Ishikawa (cell line): ENCODE results near the gene CNNM1.

Experiments used
- CEBPB ChIP-seq: IDR thresholded peaks from 2 replicates; pipeline ENCODE4 v1.6.1; 2012
- CREB1 ChIP-seq: IDR thresholded peaks from 2 replicates; pipeline ENCODE4 v1.6.1; 2012; ENCODE audit warnings: low read depth
- EGR1 ChIP-seq: IDR thresholded peaks from 2 replicates; pipeline ENCODE4 v1.6.1; 2012
- EP300 ChIP-seq: IDR thresholded peaks from 2 replicates; pipeline ENCODE4 v1.6.1; 2012; ENCODE audit warnings: borderline replicate concordance
- FOXM1 ChIP-seq: IDR thresholded peaks from 2 replicates; pipeline ENCODE4 v1.6.1; 2012; ENCODE audit warnings: low read depth, borderline replicate concordance
- NFIC ChIP-seq: IDR thresholded peaks from 2 replicates; pipeline ENCODE4 v1.6.1; 2012
- RAD21 ChIP-seq: IDR thresholded peaks from 2 replicates; pipeline ENCODE4 v1.6.1; 2012; ENCODE audit warnings: low read depth
- TAF1 ChIP-seq: IDR thresholded peaks from 2 replicates; pipeline ENCODE4 v1.6.1; 2012; ENCODE audit warnings: low read depth, mild to moderate bottlenecking
- TCF12 ChIP-seq: IDR thresholded peaks from 2 replicates; pipeline ENCODE4 v1.6.1; 2012; ENCODE audit warnings: low read depth
- TEAD4 ChIP-seq: IDR thresholded peaks from 2 replicates; pipeline ENCODE4 v1.6.1; 2012
- YY1 ChIP-seq: IDR thresholded peaks from 2 replicates; pipeline ENCODE4 v1.6.1; 2012; ENCODE audit warnings: low read depth
- ZBTB7A ChIP-seq: IDR thresholded peaks from 2 replicates; pipeline ENCODE4 v1.6.1; 2012; ENCODE audit warnings: low read depth
- TF ChIP-seq, protein P1 (sequence below): IDR thresholded peaks from 2 replicates; pipeline ENCODE4 v1.6.1; 2012
- TF ChIP-seq, protein P2 (sequence below): IDR thresholded peaks from 2 replicates; pipeline ENCODE4 v1.6.1; 2012; ENCODE audit warnings: low read depth, mild to moderate bottlenecking
- TF ChIP-seq, protein P3 (sequence below): IDR thresholded peaks from 2 replicates; pipeline ENCODE4 v1.6.1; 2012

The CNNM1 gene

GRCh38 chr10:99435986-99436638 lies 107.0 kb downstream of the CNNM1 start:
- TF ChIP-seq ZBTB7A (no peak), RAD21 (peak; percentile 72)

- TF ChIP-seq YY1 (no peak), TAF1 (no peak), CREB1 (no peak), ZBTB7A (no peak), CEBPB (no peak)
Measured at GRCh38 chr10:99438890-99439289, 109.7 kb downstream of the CNNM1 start.

- TF ChIP-seq FOXM1 (no peak), YY1 (no peak), TCF12 (no peak), NFIC (no peak), CEBPB (no peak)
- TF ChIP-seq, protein P1, sequence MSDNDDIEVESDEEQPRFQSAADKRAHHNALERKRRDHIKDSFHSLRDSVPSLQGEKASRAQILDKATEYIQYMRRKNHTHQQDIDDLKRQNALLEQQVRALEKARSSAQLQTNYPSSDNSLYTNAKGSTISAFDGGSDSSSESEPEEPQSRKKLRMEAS: no peak
Measured at GRCh38 chr10:99442394-99442793, 113.2 kb downstream of the CNNM1 start.

- TF ChIP-seq RAD21 (no peak), EGR1 (no peak), TCF12 (no peak), TEAD4 (no peak), EP300 (no peak), TAF1 (no peak), FOXM1 (no peak), ZBTB7A (no peak), NFIC (no peak), CREB1 (no peak), YY1 (no peak), CEBPB (no peak)
- TF ChIP-seq, protein P1: no peak
- TF ChIP-seq, protein P2, sequence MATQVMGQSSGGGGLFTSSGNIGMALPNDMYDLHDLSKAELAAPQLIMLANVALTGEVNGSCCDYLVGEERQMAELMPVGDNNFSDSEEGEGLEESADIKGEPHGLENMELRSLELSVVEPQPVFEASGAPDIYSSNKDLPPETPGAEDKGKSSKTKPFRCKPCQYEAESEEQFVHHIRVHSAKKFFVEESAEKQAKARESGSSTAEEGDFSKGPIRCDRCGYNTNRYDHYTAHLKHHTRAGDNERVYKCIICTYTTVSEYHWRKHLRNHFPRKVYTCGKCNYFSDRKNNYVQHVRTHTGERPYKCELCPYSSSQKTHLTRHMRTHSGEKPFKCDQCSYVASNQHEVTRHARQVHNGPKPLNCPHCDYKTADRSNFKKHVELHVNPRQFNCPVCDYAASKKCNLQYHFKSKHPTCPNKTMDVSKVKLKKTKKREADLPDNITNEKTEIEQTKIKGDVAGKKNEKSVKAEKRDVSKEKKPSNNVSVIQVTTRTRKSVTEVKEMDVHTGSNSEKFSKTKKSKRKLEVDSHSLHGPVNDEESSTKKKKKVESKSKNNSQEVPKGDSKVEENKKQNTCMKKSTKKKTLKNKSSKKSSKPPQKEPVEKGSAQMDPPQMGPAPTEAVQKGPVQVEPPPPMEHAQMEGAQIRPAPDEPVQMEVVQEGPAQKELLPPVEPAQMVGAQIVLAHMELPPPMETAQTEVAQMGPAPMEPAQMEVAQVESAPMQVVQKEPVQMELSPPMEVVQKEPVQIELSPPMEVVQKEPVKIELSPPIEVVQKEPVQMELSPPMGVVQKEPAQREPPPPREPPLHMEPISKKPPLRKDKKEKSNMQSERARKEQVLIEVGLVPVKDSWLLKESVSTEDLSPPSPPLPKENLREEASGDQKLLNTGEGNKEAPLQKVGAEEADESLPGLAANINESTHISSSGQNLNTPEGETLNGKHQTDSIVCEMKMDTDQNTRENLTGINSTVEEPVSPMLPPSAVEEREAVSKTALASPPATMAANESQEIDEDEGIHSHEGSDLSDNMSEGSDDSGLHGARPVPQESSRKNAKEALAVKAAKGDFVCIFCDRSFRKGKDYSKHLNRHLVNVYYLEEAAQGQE: no peak
- TF ChIP-seq, protein P3, sequence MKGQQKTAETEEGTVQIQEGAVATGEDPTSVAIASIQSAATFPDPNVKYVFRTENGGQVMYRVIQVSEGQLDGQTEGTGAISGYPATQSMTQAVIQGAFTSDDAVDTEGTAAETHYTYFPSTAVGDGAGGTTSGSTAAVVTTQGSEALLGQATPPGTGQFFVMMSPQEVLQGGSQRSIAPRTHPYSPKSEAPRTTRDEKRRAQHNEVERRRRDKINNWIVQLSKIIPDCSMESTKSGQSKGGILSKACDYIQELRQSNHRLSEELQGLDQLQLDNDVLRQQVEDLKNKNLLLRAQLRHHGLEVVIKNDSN: no peak
Measured at GRCh38 chr10:99443500-99443899, 114.3 kb downstream of the CNNM1 start.
